BJ (cell line): ENCODE results near the gene SETD7. TPM values are rescaled to one million over a fixed set of nuclear protein-coding genes. Genes with fewer than 3 reads are reported as not detected.

Source experiments
- CTCF ChIA-PET: fragments of 350-600 bp; formaldehyde crosslinking; extraction: SDS; loops from one replicate; lab custom pipeline; 2021; ENCODE audit warnings: antibody characterized with exemption, inconsistent platforms; lab: Yijun Ruan, JAX
- POLR2A ChIA-PET: fragments of 300-600 bp; sonication (Branson Sonifier 250); formaldehyde crosslinking; extraction: SDS; loops from one replicate; lab custom pipeline; 2021; ENCODE audit warnings: antibody characterized with exemption; lab: Charles Lee
- DNase-seq: peaks from one replicate; pipeline ENCODE4 v3.0.0-alpha.2; 2011; ENCODE audit warnings: low read depth
- H3K27me3 ChIP-seq: 2 replicates; pipeline ENCODE4 v1.6.0; 2011; ENCODE audit warnings: low read length; ENCODE audit not compliant: control insufficient read depth, insufficient read depth
- H3K36me3 ChIP-seq: 2 replicates; pipeline ENCODE4 v1.5.1; 2011; ENCODE audit warnings: low read length; ENCODE audit not compliant: control insufficient read depth, insufficient read depth
- H3K4me3 ChIP-seq: 2 replicates; pipeline ENCODE4 v1.5.1; 2011; ENCODE audit warnings: low read depth, mild to moderate bottlenecking, control low read depth, low read length
- CTCF ChIP-seq: IDR thresholded peaks from 2 replicates; pipeline ENCODE4 v1.5.1; 2011; ENCODE audit warnings: low read depth, mild to moderate bottlenecking, control low read depth, inconsistent platforms, low read length, moderate library complexity; ENCODE audit not compliant: insufficient read depth
- polyA plus RNA-seq: library from polyadenylated mRNA; depleted of rRNA; stranded (reverse); fragments of >200 nt; gene quantifications from 2 replicates; pipeline ENCODE4 v1.2.3, GENCODE V29; 2011

Gene SETD7
- polyA plus RNA-seq, 1 experiment: 14.5 TPM

GRCh38 chr4:139581096-139581495 lies 25.1 kb upstream of the SETD7 start:
- H3K36me3 ChIP-seq: no peaks in the 10 kb centered on the region
- no peak overlapping the region for H3K4me3 ChIP-seq
- TF ChIP-seq CTCF: no peak
- ChIA-PET POLR2A (no interaction called here), CTCF (interaction anchor here (0.5 to 3.1 kb wide), 4 partner anchors 13 to 37 kb away, joined by 3 to 14 read pairs (median 4); no protein-coding TSS in a partner anchor)
- DNase-seq: no peak
- H3K27me3 ChIP-seq: peaks cover 4% of the 10 kb centered on the region

- ChIA-PET CTCF (interaction anchor here (0.6 to 1.3 kb wide), 5 partner anchors 23 to 1722 kb away, joined by 3 to 7 read pairs (median 3); no protein-coding TSS in a partner anchor), POLR2A (no interaction called here)
- no peak overlapping the region for H3K4me3 ChIP-seq
- H3K27me3 ChIP-seq: peaks cover 2% of the 10 kb centered on the region; the same call in 1 of the 2 replicates
- no peak for DNase-seq
- H3K36me3 ChIP-seq: no peaks in the 10 kb centered on the region
- TF ChIP-seq CTCF: no peak
Measured at GRCh38 chr4:139576219-139576618, 20.2 kb upstream of the SETD7 start.

- Histone ChIP-seq H3K36me3 (no peaks in the 10 kb centered on the region), H3K4me3 (no peak overlapping the region), H3K27me3 (peaks cover 2% of the 10 kb centered on the region; the same call in 1 of the 2 replicates)
- ChIA-PET CTCF (interaction anchor here (0.8 to 1.1 kb wide), 2 partner anchors 11 to 18 kb away, joined by 3 to 4 read pairs; no protein-coding TSS in a partner anchor), POLR2A (no interaction called here)
- no peak for DNase-seq
- no peak for TF ChIP-seq CTCF
Measured at GRCh38 chr4:139575072-139575471, 19.1 kb upstream of the SETD7 start.

GRCh38 chr4:139574641-139575040 lies 18.6 kb upstream of the SETD7 start:
- CTCF ChIA-PET: interaction anchor here (0.8 to 1.1 kb wide), 2 partner anchors 11 to 18 kb away, joined by 3 to 4 read pairs; no protein-coding TSS in a partner anchor
- no peaks in the 10 kb centered on the region for H3K36me3 ChIP-seq
- no peak overlapping the region for H3K4me3 ChIP-seq
- no peak for TF ChIP-seq CTCF
- DNase-seq: no peak
- H3K27me3 ChIP-seq: peaks cover 2% of the 10 kb centered on the region; the same call in 1 of the 2 replicates
- POLR2A ChIA-PET: no interaction called here

- ChIA-PET POLR2A (no interaction called here), CTCF (interaction anchor here (0.7 kb wide), 1 partner anchor 12 kb away, joined by 3 read pairs; no protein-coding TSS in a partner anchor)
- H3K27me3 ChIP-seq: no peaks in the 10 kb centered on the region
- no peak for DNase-seq
- H3K4me3 ChIP-seq: no peak overlapping the region
- no peaks in the 10 kb centered on the region for H3K36me3 ChIP-seq
- no peak for TF ChIP-seq CTCF
Measured at GRCh38 chr4:139568206-139568955, 12.4 kb upstream of the SETD7 start.
